HCT116 (cell line): ENCODE results near the gene MYO16. TPM values are rescaled to one million over a fixed set of nuclear protein-coding genes. Genes with fewer than 3 reads are reported as not detected.

ENCODE experiments used
- ATAC-seq: fragments of 200-7000 bp; cut with Tn5 transposase; 2 replicates; pipeline ENCODE4 v1.9.1; 2020; ENCODE audit warnings: mild to moderate bottlenecking, moderate library complexity
- BruUV-seq: library from RNA; stranded (reverse); fragments of 400-500 nt; replicated peaks from 2 replicates; lab custom pipeline; 2021; lab: Mats Ljungman, UMichigan
- CTCF ChIA-PET: fragments of 300-600 bp; sonication (Branson Sonifier 250); formaldehyde crosslinking; loops from one replicate; lab custom pipeline; 2021; ENCODE audit warnings: antibody characterized with exemption; lab: Charles Lee
- POLR2A ChIA-PET: fragments of 300-600, 350-600 bp; sonication (Branson Sonifier 250); formaldehyde crosslinking; loops from one replicate; lab custom pipeline; 2021; ENCODE audit warnings: antibody characterized with exemption; lab: Charles Lee
- RAD21 ChIA-PET, 2 experiments: fragments of 300-600 bp; sonication (Branson Sonifier 250); formaldehyde crosslinking; loops; one replicate each; lab custom pipeline; 2023; ENCODE audit warnings: low total read pairs in 2 of 2; ENCODE audit not compliant: uncharacterized antibody in 2 of 2, unreplicated experiment in 2 of 2, low non-redundant PET in 1 of 2; lab: Charles Lee
- DNase-seq: peaks from one replicate; pipeline ENCODE4 v3.0.0-alpha.2; 2010; ENCODE audit warnings: low read depth, low spot score
- H2AFZ ChIP-seq: fragments of 200-600 bp; shearing (Covaris generic), sonication (generic); 2 replicates; pipeline ENCODE4 v1.6.1; 2017; ENCODE audit warnings: low read depth, mixed run types, mixed read lengths, antibody characterized with exemption, low read length; ENCODE audit not compliant: poor library complexity, severe bottlenecking
- H3K27ac ChIP-seq: 2 replicates; pipeline ENCODE4 v1.5.1; 2012; ENCODE audit warnings: low read depth, low read length
- H3K27me3 ChIP-seq: fragments of 200-600 bp; sonication (generic); 2 replicates; pipeline ENCODE4 v1.6.1; 2016; ENCODE audit warnings: mixed run types, low read length, mixed read lengths; ENCODE audit not compliant: insufficient read depth
- H3K36me3 ChIP-seq, 2 experiments: fragments of 200-500 bp in 1 of 2; fragments of 200-600 bp in 1 of 2; sonication (Bioruptor generic) in 1 of 2; sonication (generic) in 1 of 2; 2 replicates each; pipeline versions ENCODE4 v1.5.1 to v1.6.1; 2014 to 2016; ENCODE audit warnings: low read length in 2 of 2, inconsistent platforms in 1 of 2, mixed read lengths in 1 of 2, mixed run types in 1 of 2; ENCODE audit not compliant: insufficient read depth in 2 of 2, control insufficient read depth in 1 of 2
- H3K4me1 ChIP-seq, 2 experiments: fragments of 200-600 bp in 1 of 2; sonication (generic) in 1 of 2; 2 replicates each; pipeline versions ENCODE4 v1.5.1 to v1.6.1; 2012 to 2017; ENCODE audit warnings: low read length in 2 of 2, inconsistent platforms in 1 of 2, mild to moderate bottlenecking in 1 of 2, mixed read lengths in 1 of 2, mixed run types in 1 of 2, moderate library complexity in 1 of 2; ENCODE audit not compliant: insufficient read depth in 2 of 2, control insufficient read depth in 1 of 2
- H3K4me2 ChIP-seq: fragments of 200-600 bp; sonication (generic); 2 replicates; pipeline ENCODE4 v1.6.1; 2017; ENCODE audit warnings: mixed run types, low read length, mixed read lengths
- H3K4me3 ChIP-seq, 2 experiments: fragments of 200-600 bp in 1 of 2; sonication (generic) in 1 of 2; replicated peaks in 1 of 2; 2 replicates each; pipeline ENCODE4 v1.5.1; 2011 to 2016; ENCODE audit warnings: low read length in 2 of 2, control low read depth in 1 of 2, low read depth in 1 of 2, mild to moderate bottlenecking in 1 of 2, mixed read lengths in 1 of 2, mixed run types in 1 of 2
- H3K79me2 ChIP-seq: fragments of 200-600 bp; sonication (generic); 2 replicates; pipeline ENCODE4 v1.6.1; 2017; ENCODE audit warnings: mild to moderate bottlenecking, mixed run types, low read length, moderate library complexity, mixed read lengths; ENCODE audit not compliant: insufficient read depth
- H3K9ac ChIP-seq: fragments of 200-600 bp; sonication (generic); 2 replicates; pipeline ENCODE4 v1.6.1; 2016; ENCODE audit warnings: low read length, mixed read lengths
- H3K9me2 ChIP-seq: fragments of 200-600 bp; sonication (generic), shearing (Covaris generic); 2 replicates; pipeline ENCODE4 v1.6.1; 2017; ENCODE audit warnings: mixed run types, mild to moderate bottlenecking, moderate library complexity; ENCODE audit not compliant: insufficient read depth
- H3K9me3 ChIP-seq, 2 experiments: fragments of 200-500 bp in 1 of 2; fragments of 200-600 bp in 1 of 2; sonication (Bioruptor generic) in 1 of 2; sonication (generic) in 1 of 2; 2 replicates each; pipeline ENCODE4 v1.6.1; 2014 to 2017; ENCODE audit warnings: low read length in 2 of 2, mixed read lengths in 2 of 2, inconsistent platforms in 1 of 2, low read depth in 1 of 2, mild to moderate bottlenecking in 1 of 2, mixed run types in 1 of 2, moderate library complexity in 1 of 2; ENCODE audit not compliant: control insufficient read depth in 1 of 2, insufficient read depth in 1 of 2
- H4K20me1 ChIP-seq: fragments of 200-600 bp; sonication (generic), shearing (Covaris generic); 2 replicates; pipeline ENCODE4 v1.6.1; 2017; ENCODE audit warnings: mixed run types, mild to moderate bottlenecking, moderate library complexity; ENCODE audit not compliant: insufficient read depth
- EGR1 ChIP-seq: IDR thresholded peaks from 2 replicates; pipeline ENCODE4 v1.6.1; 2012; ENCODE audit warnings: low read depth
- ELF1 ChIP-seq: IDR thresholded peaks from 2 replicates; pipeline ENCODE4 v1.6.1; 2012; ENCODE audit warnings: low read depth, borderline replicate concordance
- JUND ChIP-seq: IDR thresholded peaks from 2 replicates; pipeline ENCODE4 v1.6.1; 2012
- POLR2A ChIP-seq: IDR thresholded peaks from 2 replicates; pipeline ENCODE4 v1.7.0; 2011; ENCODE audit warnings: borderline replicate concordance; ENCODE audit not compliant: insufficient read depth, insufficient read length; ENCODE audit errors: extremely low read depth
- RAD21 ChIP-seq: IDR thresholded peaks from 2 replicates; pipeline ENCODE4 v1.6.1; 2012; ENCODE audit warnings: low read depth, mild to moderate bottlenecking
- SP1 ChIP-seq: IDR thresholded peaks from 2 replicates; pipeline ENCODE4 v1.6.1; 2012; ENCODE audit warnings: low read depth
- SRF ChIP-seq: IDR thresholded peaks from 2 replicates; pipeline ENCODE4 v1.6.1; 2012; ENCODE audit warnings: low read depth
- intact Hi-C: fragments of 100-400 bp; cut with micrococcal nuclease; formaldehyde crosslinking; loops from 2 replicates; pipeline ENCODE4 v1.10.0; 2022
- total RNA-seq: library from RNA; stranded (reverse); gene quantifications from one replicate; pipeline ENCODE4 v1.2.1, GENCODE V29; 2021; ENCODE audit not compliant: unreplicated experiment
- TF ChIP-seq, protein P1 (sequence below): IDR thresholded peaks from 2 replicates; pipeline ENCODE4 v1.6.1; 2012; ENCODE audit warnings: low read depth
- TF ChIP-seq, protein P2 (sequence below): IDR thresholded peaks from 2 replicates; pipeline ENCODE4 v1.6.1; 2011; ENCODE audit warnings: mild to moderate bottlenecking, low read length, moderate library complexity; ENCODE audit not compliant: insufficient replicate concordance; ENCODE audit errors: extremely low read depth
- TF ChIP-seq, protein P3 (sequence below), 3 experiments: fragments of 200-600 bp in 1 of 3; sonication (generic) in 1 of 3; IDR thresholded peaks in 2 of 3; conservative IDR thresholded peaks in 1 of 3; 2 replicates each; pipeline ENCODE4 v1.5.1; 2012 to 2017; ENCODE audit warnings: low read depth in 2 of 3, low read length in 2 of 3, antibody characterized with exemption in 1 of 3, borderline replicate concordance in 1 of 3, control low read depth in 1 of 3, mild to moderate bottlenecking in 1 of 3, mixed read lengths in 1 of 3, mixed run types in 1 of 3, moderate library complexity in 1 of 3; ENCODE audit not compliant: insufficient read depth in 1 of 3

Gene MYO16
- total RNA-seq, 1 experiment from 2014 or later = 0.07 TPM

DNA sequence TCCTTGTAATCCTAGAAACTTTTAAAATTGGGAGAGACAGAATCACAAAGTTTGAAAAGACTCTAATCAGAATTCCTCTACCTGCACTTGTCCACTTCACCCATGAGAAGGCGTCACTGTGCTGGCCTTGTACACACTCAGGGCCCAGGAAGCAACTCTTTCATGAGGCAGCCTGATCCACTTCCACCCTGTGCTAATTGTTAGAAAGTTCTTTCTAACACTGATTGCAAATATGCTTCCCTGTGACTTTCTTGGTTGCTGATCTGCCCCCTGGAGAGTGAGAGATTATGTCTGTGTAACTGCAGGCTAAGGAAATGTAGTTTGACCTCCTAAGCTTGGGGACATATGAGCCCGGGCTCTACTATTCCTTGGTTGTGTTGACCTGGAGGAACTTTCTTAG is 494.6 kb downstream of the MYO16 start:
- intact Hi-C loops = no loop called here
- no peaks in the 10 kb centered on the region for H3K9me2 ChIP-seq
- H3K4me2 ChIP-seq = no peak overlapping the region
- H3K79me2 ChIP-seq = no peaks in the 10 kb centered on the region
- no peak overlapping the region for H3K4me3 ChIP-seq
- no peaks in the 10 kb centered on the region for H3K27me3 ChIP-seq
- H2AFZ ChIP-seq = no peak overlapping the region
- no peaks in the 10 kb centered on the region for H3K36me3 ChIP-seq
- DNase-seq (no peak), ATAC-seq (peak; percentile 67)
- H3K4me1 ChIP-seq = no peaks in the 10 kb centered on the region
- CTCF ChIA-PET = no interaction called here
- no peak for TF ChIP-seq SP1
- no peak for TF ChIP-seq SRF
- TF ChIP-seq, protein P1, sequence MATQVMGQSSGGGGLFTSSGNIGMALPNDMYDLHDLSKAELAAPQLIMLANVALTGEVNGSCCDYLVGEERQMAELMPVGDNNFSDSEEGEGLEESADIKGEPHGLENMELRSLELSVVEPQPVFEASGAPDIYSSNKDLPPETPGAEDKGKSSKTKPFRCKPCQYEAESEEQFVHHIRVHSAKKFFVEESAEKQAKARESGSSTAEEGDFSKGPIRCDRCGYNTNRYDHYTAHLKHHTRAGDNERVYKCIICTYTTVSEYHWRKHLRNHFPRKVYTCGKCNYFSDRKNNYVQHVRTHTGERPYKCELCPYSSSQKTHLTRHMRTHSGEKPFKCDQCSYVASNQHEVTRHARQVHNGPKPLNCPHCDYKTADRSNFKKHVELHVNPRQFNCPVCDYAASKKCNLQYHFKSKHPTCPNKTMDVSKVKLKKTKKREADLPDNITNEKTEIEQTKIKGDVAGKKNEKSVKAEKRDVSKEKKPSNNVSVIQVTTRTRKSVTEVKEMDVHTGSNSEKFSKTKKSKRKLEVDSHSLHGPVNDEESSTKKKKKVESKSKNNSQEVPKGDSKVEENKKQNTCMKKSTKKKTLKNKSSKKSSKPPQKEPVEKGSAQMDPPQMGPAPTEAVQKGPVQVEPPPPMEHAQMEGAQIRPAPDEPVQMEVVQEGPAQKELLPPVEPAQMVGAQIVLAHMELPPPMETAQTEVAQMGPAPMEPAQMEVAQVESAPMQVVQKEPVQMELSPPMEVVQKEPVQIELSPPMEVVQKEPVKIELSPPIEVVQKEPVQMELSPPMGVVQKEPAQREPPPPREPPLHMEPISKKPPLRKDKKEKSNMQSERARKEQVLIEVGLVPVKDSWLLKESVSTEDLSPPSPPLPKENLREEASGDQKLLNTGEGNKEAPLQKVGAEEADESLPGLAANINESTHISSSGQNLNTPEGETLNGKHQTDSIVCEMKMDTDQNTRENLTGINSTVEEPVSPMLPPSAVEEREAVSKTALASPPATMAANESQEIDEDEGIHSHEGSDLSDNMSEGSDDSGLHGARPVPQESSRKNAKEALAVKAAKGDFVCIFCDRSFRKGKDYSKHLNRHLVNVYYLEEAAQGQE = no peak
- TF ChIP-seq, protein P2, sequence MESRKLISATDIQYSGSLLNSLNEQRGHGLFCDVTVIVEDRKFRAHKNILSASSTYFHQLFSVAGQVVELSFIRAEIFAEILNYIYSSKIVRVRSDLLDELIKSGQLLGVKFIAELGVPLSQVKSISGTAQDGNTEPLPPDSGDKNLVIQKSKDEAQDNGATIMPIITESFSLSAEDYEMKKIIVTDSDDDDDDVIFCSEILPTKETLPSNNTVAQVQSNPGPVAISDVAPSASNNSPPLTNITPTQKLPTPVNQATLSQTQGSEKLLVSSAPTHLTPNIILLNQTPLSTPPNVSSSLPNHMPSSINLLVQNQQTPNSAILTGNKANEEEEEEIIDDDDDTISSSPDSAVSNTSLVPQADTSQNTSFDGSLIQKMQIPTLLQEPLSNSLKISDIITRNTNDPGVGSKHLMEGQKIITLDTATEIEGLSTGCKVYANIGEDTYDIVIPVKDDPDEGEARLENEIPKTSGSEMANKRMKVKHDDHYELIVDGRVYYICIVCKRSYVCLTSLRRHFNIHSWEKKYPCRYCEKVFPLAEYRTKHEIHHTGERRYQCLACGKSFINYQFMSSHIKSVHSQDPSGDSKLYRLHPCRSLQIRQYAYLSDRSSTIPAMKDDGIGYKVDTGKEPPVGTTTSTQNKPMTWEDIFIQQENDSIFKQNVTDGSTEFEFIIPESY = no peak
- TF ChIP-seq, protein P3, sequence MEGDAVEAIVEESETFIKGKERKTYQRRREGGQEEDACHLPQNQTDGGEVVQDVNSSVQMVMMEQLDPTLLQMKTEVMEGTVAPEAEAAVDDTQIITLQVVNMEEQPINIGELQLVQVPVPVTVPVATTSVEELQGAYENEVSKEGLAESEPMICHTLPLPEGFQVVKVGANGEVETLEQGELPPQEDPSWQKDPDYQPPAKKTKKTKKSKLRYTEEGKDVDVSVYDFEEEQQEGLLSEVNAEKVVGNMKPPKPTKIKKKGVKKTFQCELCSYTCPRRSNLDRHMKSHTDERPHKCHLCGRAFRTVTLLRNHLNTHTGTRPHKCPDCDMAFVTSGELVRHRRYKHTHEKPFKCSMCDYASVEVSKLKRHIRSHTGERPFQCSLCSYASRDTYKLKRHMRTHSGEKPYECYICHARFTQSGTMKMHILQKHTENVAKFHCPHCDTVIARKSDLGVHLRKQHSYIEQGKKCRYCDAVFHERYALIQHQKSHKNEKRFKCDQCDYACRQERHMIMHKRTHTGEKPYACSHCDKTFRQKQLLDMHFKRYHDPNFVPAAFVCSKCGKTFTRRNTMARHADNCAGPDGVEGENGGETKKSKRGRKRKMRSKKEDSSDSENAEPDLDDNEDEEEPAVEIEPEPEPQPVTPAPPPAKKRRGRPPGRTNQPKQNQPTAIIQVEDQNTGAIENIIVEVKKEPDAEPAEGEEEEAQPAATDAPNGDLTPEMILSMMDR (IDR thresholded peaks at IDR 0.05 in 2 of 3, conservative IDR thresholded peaks at IDR 0.05 in 1 of 3; ENCODE audit: borderline replicate concordance in 1 of 3, insufficient read depth in 1 of 3, low read depth in 2 of 3, low read length in 2 of 3) = peak in 2 of 3 experiments; percentile 3 to 25; a peak in 3 of 6 replicates
- no peak for TF ChIP-seq POLR2A
- no peak for TF ChIP-seq EGR1
- TF ChIP-seq RAD21 = 0 out of 2 replicates have a peak, but pooled peaks have one; percentile 29
- TF ChIP-seq JUND = no peak
- no peak for TF ChIP-seq ELF1
- TF ChIP-seq, all 23 proteins: peak for 2
- RAD21 ChIA-PET = no interaction called here
- Histone ChIP-seq H3K9me3 (no peaks in the 10 kb centered on the region), H4K20me1 (no peaks in the 10 kb centered on the region), H3K9ac (no peak overlapping the region), H3K27ac (no peak overlapping the region)
- no TSS peak for BruUV-seq
- POLR2A ChIA-PET = no interaction called here
